Measurements from ENCODE around the gene UBE2L3. TPM values are rescaled to one million over a fixed set of nuclear protein-coding genes. Genes with fewer than 3 reads are reported as not detected.

Gene UBE2L3
- total RNA-seq, 1 donor from 2014 or later: 22.0 TPM

GRCh38 chr22:21640810-21641209 lies 73.3 kb downstream of the UBE2L3 start:
- H3K27ac ChIP-seq: peak overlapping the region in 1 of 2 donors; percentile 80
- no peak for TF ChIP-seq CTCF (IDR thresholded peaks at IDR 0.05)
- intact Hi-C loops (cut with DNase I): loop anchor here (10.0 kb wide), 3 partner anchors 536 to 726 kb away; partner anchors contain the start of genes CRKL and LZTR1
- no peak overlapping the region for H3K4me3 ChIP-seq
- H3K4me1 ChIP-seq: peaks cover 0 to 14% of the 10 kb centered on the region in 2 donors
- DNase-seq (ENCODE audit: low spot score in 2 of 2): no peak
- peaks cover 0 to 6% of the 10 kb centered on the region in 2 donors for H3K36me3 ChIP-seq
- no peaks in the 10 kb centered on the region for H3K27me3 ChIP-seq
- H3K9me3 ChIP-seq: no peaks in the 10 kb centered on the region

- H3K9me3 ChIP-seq: no peaks in the 10 kb centered on the region
- intact Hi-C loops (cut with DNase I): loop anchor here (10.0 kb wide), 3 partner anchors 537 to 727 kb away; partner anchors contain the start of genes CRKL and LZTR1
- no peaks in the 10 kb centered on the region for H3K27me3 ChIP-seq
- peaks cover 0 to 14% of the 10 kb centered on the region in 2 donors for H3K4me1 ChIP-seq
- DNase-seq (ENCODE audit: low spot score in 2 of 2): peak in 1 of 2 donors; percentile 79
- H3K4me3 ChIP-seq: peak overlapping the region; percentile 63 to 83
- TF ChIP-seq CTCF (IDR thresholded peaks at IDR 0.05): peak; percentile 40 to 55 (median 55)
- H3K27ac ChIP-seq: peak overlapping the region; percentile 58 to 80
- H3K36me3 ChIP-seq: peaks cover 0 to 6% of the 10 kb centered on the region in 2 donors
Observed at GRCh38 chr22:21641417-21641788, 73.9 kb downstream of the UBE2L3 start.

DNA sequence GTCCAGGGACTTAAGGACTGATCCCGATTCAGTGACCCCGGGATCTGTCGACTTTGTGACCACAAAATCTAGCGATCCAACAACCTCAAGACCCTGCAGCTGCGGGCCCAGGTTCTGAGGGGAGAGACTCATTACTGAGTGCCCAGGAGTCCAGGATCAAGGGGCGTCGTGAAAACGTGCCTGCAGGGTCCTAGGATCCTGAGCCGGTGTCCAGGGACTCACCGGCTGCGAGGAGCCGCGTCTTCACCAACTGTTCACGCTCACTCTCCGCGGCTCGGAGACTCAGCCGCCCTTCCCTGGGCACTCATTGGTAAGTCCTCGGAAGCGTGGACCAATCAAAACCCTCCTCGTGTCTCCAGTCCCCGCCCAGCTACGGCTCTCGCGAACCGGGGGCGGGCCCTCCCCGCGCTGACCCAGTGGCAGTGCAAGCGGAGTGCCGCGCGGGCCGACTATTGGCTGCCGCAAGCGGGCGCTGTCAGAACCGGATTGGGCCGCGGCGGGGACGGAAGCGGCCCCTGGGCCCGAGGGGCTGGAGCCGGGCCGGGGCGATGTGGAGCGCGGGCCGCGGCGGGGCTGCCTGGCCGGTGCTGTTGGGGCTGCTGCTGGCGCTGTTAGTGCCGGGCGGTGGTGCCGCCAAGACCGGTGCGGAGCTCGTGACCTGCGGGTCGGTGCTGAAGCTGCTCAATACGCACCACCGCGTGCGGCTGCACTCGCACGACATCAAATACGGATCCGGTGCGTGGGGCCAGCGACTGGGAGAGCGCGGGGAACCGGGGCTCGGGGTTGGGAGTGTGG lies 74.5 kb downstream of the UBE2L3 start, which contains the start of gene SDF2L1:
SDF2L1 (plus strand) TSS at position 514 of the 795 bp plus-strand sequence; CDS start at position 549, 35 bp downstream.
- Histone ChIP-seq H3K4me1 (peaks cover 0 to 14% of the 10 kb centered on the region in 2 donors), H3K4me3 (peak within 1 kb of the TSS; percentile 63 to 83), H3K9me3 (no peaks in the 10 kb centered on the region), H3K27me3 (no peaks in the 10 kb centered on the region), H3K27ac (peak within 1 kb of the TSS; percentile 69 to 80), H3K36me3 (peaks cover 0 to 6% of the 10 kb centered on the region in 2 donors)
- peak; percentile 98 to 100 for DNase-seq (ENCODE audit: low spot score in 2 of 2)
- intact Hi-C loops (cut with DNase I): loop anchor here (1.0 to 10.0 kb wide), 5 partner anchors 13 to 783 kb away; partner anchors contain the start of genes CRKL, LZTR1, PI4KA and SNAP29
- peak in 2 of 3 experiments; percentile 10 to 16 for TF ChIP-seq CTCF (IDR thresholded peaks at IDR 0.05)

- no peaks in the 10 kb centered on the region for H3K27me3 ChIP-seq
- peak overlapping the region; percentile 69 to 79 for H3K27ac ChIP-seq
- DNase-seq (ENCODE audit: low spot score in 2 of 2): no peak
- peak overlapping the region; percentile 63 to 83 for H3K4me3 ChIP-seq
- peaks cover 0 to 14% of the 10 kb centered on the region in 2 donors for H3K4me1 ChIP-seq
- H3K36me3 ChIP-seq: peaks cover 0 to 6% of the 10 kb centered on the region in 2 donors
- intact Hi-C loops (cut with DNase I): loop anchor here (1.0 to 10.0 kb wide), 5 partner anchors 14 to 784 kb away; partner anchors contain the start of genes CRKL, LZTR1, PI4KA and SNAP29
- no peaks in the 10 kb centered on the region for H3K9me3 ChIP-seq
- TF ChIP-seq CTCF (IDR thresholded peaks at IDR 0.05): peak; percentile 42 to 55 (median 45)
Observed at GRCh38 chr22:21642584-21643448, 75.3 kb downstream of the UBE2L3 start.

Measured in ascending aorta (tissue), 2 donors.